CD14-positive monocyte (primary cell): ENCODE data around the gene ACR. TPM values are rescaled to one million over a fixed set of nuclear protein-coding genes. Genes with fewer than 3 reads are reported as not detected.

Experiments
- DNase-seq, 3 donors: peaks; one replicate each; pipeline ENCODE4 v3.0.0-alpha.2; 2011 to 2022
- H2AFZ ChIP-seq: 2 replicates; pipeline ENCODE4 v1.6.0; 2012; ENCODE audit warnings: mild to moderate bottlenecking, low read depth, low read length, inconsistent platforms; ENCODE audit not compliant: insufficient read depth, poor library complexity, severe bottlenecking
- H3K27ac ChIP-seq, 2 donors: 1 replicate in 1 of 2; 2 replicates in 1 of 2; pipeline ENCODE4 v1.5.1; 2012 to 2013; ENCODE audit warnings: low read length in 2 of 2, control low read depth in 1 of 2, inconsistent platforms in 1 of 2, low read depth in 1 of 2, mild to moderate bottlenecking in 1 of 2
- H3K27me3 ChIP-seq, 2 donors: one replicate each; pipeline versions ENCODE4 v1.6.0 to v1.6.1; 2011 to 2013; ENCODE audit warnings: low read length in 2 of 2; ENCODE audit not compliant: control insufficient read depth in 2 of 2, insufficient read depth in 2 of 2
- H3K36me3 ChIP-seq, 2 donors: replicated peaks in 1 of 2; 1 replicate in 1 of 2; 2 replicates in 1 of 2; pipeline versions ENCODE4 v1.5.1 to v1.6.1; 2012 to 2013; ENCODE audit warnings: low read length in 2 of 2, control low read depth in 1 of 2, inconsistent platforms in 1 of 2, mild to moderate bottlenecking in 1 of 2; ENCODE audit not compliant: insufficient read depth in 2 of 2, control insufficient read depth in 1 of 2
- H3K4me1 ChIP-seq, 2 donors: 1 replicate in 1 of 2; 2 replicates in 1 of 2; pipeline versions ENCODE4 v1.5.1 to v1.6.1; 2012 to 2013; ENCODE audit warnings: low read length in 2 of 2, control low read depth in 1 of 2, inconsistent platforms in 1 of 2, mild to moderate bottlenecking in 1 of 2, moderate library complexity in 1 of 2; ENCODE audit not compliant: insufficient read depth in 2 of 2, control insufficient read depth in 1 of 2
- H3K4me2 ChIP-seq: replicated peaks from 2 replicates; pipeline ENCODE3; 2012; ENCODE audit warnings: low read length, moderate library complexity, mild to moderate bottlenecking; ENCODE audit not compliant: poor library complexity, severe bottlenecking; ENCODE audit errors: extremely low read depth
- H3K4me3 ChIP-seq, 3 experiments: fragments of 200-600 bp in 1 of 3; sonication (generic) in 1 of 3; replicated peaks in 1 of 3; 1 replicate in 2 of 3; 2 replicates in 1 of 3; pipeline ENCODE4 v1.5.1; 2011 to 2013; ENCODE audit warnings: low read length in 3 of 3, mild to moderate bottlenecking in 3 of 3, control low read depth in 2 of 3, low read depth in 2 of 3, inconsistent platforms in 1 of 3, moderate library complexity in 1 of 3
- H3K79me2 ChIP-seq: 2 replicates; pipeline ENCODE4 v1.6.0; 2012; ENCODE audit warnings: mild to moderate bottlenecking, control low read depth, inconsistent platforms, low read length, moderate library complexity; ENCODE audit not compliant: insufficient read depth
- H3K9ac ChIP-seq: 2 replicates; pipeline ENCODE4 v1.6.0; 2017; ENCODE audit warnings: low read length, mild to moderate bottlenecking; ENCODE audit not compliant: insufficient read depth, poor library complexity, severe bottlenecking
- H3K9me3 ChIP-seq, 2 donors: replicated peaks in 1 of 2; 1 replicate in 1 of 2; 2 replicates in 1 of 2; pipeline versions ENCODE4 v1.5.1 to v1.6.1; 2012 to 2013; ENCODE audit warnings: low read length in 2 of 2, control low read depth in 1 of 2; ENCODE audit not compliant: control insufficient read depth in 1 of 2, insufficient read depth in 1 of 2
- H4K20me1 ChIP-seq: 2 replicates; pipeline ENCODE4 v1.6.0; 2012; ENCODE audit warnings: mild to moderate bottlenecking, low read length, control low read depth, moderate library complexity; ENCODE audit not compliant: insufficient read depth
- H3K27ac Mint-ChIP-seq, 7 donors: one replicate each; pipeline ENCODE4 v1.8.0; 2020; ENCODE audit warnings: mild to moderate bottlenecking in 7 of 7, mixed read lengths in 7 of 7, moderate library complexity in 6 of 7, inconsistent platforms in 2 of 7
- H3K27me3 Mint-ChIP-seq, 3 donors: one replicate each; pipeline ENCODE4 v1.8.0; 2021 to 2022; ENCODE audit warnings: low read depth in 3 of 3, mild to moderate bottlenecking in 3 of 3, mixed read lengths in 3 of 3, moderate library complexity in 3 of 3, inconsistent platforms in 1 of 3
- H3K36me3 Mint-ChIP-seq, 2 donors: one replicate each; pipeline ENCODE4 v1.8.0; 2020; ENCODE audit warnings: mixed read lengths in 2 of 2, inconsistent platforms in 1 of 2, mild to moderate bottlenecking in 1 of 2
- H3K4me1 Mint-ChIP-seq: one replicate; pipeline ENCODE4 v1.8.0; 2020; ENCODE audit warnings: mild to moderate bottlenecking, mixed read lengths
- H3K4me3 Mint-ChIP-seq, 2 donors: one replicate each; pipeline ENCODE4 v1.8.0; 2020; ENCODE audit warnings: mild to moderate bottlenecking in 2 of 2, mixed read lengths in 2 of 2, moderate library complexity in 1 of 2
- H3K9me3 Mint-ChIP-seq, 7 donors: one replicate each; pipeline ENCODE4 v1.8.0; 2020 to 2022; ENCODE audit warnings: mixed read lengths in 7 of 7, mild to moderate bottlenecking in 6 of 7, moderate library complexity in 6 of 7, inconsistent platforms in 2 of 7
- WGBS: methylation state at CpG from one replicate; pipeline ENCODE4 v1.1.5; 2013; ENCODE audit warnings: missing lambda C conversion rate; ENCODE audit not compliant: insufficient coverage; 5-methylcytosine and 5-hydroxymethylcytosine counted together
- intact Hi-C, 2 donors: fragments of 100-400 bp; cut with micrococcal nuclease; formaldehyde crosslinking; loops; one replicate each; pipeline versions ENCODE4 v1.15.0 to v1.15.1; 2023
- polyA plus RNA-seq, 3 donors: library from polyadenylated mRNA; depleted of rRNA in 1 of 3; unstranded in 2 of 3; stranded (reverse) in 1 of 3; fragments of 300-500 nt in 2 of 3; fragments of >200 nt in 1 of 3; fragmentation: Illumina TruSeq in 2 of 3; gene quantifications; 1 replicate in 2 of 3; 2 replicates in 1 of 3; pipeline ENCODE4 v1.2.3, GENCODE V29; 2012 to 2021
- TF ChIP-seq, protein P1 (sequence below): fragments of 200-600 bp; IDR thresholded peaks from one replicate; pipeline ENCODE4 v1.8.0; 2022; ENCODE audit warnings: antibody characterized with exemption, mild to moderate bottlenecking

Gene ACR
- polyA plus RNA-seq, 3 donors, result not detected

DNA sequence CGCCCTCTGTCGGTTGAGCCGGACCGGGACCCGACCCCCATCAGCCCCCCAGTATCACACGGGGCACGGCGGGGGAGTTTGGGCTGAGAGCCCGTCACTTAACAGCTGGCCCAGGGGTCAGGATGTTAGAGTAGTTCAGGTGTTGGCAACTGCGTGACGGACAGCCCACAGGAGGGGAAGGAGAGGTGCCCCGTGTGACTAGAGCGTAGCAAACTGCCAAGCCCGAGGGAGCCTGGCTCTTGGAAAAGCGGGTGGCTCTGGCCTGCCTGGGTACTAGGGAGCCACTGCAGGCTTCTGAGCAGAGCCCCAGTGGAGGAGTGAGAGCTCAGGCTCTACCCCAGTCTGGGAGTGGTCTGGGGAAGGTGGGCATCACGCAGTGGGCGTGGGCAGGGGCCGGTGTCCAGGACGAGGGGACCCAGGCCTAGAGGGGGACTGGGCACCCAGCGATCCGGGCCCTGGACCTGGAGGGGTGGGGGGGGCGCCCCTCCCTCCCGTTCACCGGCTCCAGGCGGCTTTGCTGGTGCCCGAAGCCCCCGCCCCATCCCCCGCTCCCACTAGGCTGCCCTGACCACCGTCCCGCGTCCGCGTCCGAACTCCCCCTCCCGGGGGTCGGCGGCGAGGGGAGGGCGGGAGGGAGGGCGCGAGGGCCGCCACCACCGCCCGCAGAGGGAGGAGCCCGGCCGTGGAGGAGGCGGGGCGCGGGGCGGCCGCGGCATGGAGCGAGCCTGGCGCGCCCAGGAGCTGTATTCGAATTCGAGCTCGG lies 41.0 kb upstream of the ACR start:
- Mint-ChIP-seq H3K9me3 (peaks cover 0 to 3% (median 0%) of the 10 kb centered on the region in 7 donors), H3K36me3 (no peaks in the 10 kb centered on the region), H3K27ac (no peak overlapping the region), H3K4me3 (no peak overlapping the region), H3K4me1 (peaks cover 12% of the 10 kb centered on the region), H3K27me3 (peaks cover 0 to 1% (median 0%) of the 10 kb centered on the region in 3 donors)
- Histone ChIP-seq H3K4me1 (peaks cover 9 to 10% of the 10 kb centered on the region in 2 donors), H3K79me2 (no peaks in the 10 kb centered on the region), H3K9ac (no peak overlapping the region), H3K9me3 (no peaks in the 10 kb centered on the region), H3K27me3 (no peaks in the 10 kb centered on the region), H3K4me3 (no peak overlapping the region), H2AFZ (no peak overlapping the region), H4K20me1 (no peaks in the 10 kb centered on the region), H3K4me2 (no peak overlapping the region), H3K36me3 (no peaks in the 10 kb centered on the region), H3K27ac (no peak overlapping the region)
- 97% methylated on average over 24 of the region's 58 CpGs for WGBS
- intact Hi-C loops, result no loop called here
- DNase-seq, result no peak
- TF ChIP-seq, protein P1, sequence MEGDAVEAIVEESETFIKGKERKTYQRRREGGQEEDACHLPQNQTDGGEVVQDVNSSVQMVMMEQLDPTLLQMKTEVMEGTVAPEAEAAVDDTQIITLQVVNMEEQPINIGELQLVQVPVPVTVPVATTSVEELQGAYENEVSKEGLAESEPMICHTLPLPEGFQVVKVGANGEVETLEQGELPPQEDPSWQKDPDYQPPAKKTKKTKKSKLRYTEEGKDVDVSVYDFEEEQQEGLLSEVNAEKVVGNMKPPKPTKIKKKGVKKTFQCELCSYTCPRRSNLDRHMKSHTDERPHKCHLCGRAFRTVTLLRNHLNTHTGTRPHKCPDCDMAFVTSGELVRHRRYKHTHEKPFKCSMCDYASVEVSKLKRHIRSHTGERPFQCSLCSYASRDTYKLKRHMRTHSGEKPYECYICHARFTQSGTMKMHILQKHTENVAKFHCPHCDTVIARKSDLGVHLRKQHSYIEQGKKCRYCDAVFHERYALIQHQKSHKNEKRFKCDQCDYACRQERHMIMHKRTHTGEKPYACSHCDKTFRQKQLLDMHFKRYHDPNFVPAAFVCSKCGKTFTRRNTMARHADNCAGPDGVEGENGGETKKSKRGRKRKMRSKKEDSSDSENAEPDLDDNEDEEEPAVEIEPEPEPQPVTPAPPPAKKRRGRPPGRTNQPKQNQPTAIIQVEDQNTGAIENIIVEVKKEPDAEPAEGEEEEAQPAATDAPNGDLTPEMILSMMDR, result no peak

DNA sequence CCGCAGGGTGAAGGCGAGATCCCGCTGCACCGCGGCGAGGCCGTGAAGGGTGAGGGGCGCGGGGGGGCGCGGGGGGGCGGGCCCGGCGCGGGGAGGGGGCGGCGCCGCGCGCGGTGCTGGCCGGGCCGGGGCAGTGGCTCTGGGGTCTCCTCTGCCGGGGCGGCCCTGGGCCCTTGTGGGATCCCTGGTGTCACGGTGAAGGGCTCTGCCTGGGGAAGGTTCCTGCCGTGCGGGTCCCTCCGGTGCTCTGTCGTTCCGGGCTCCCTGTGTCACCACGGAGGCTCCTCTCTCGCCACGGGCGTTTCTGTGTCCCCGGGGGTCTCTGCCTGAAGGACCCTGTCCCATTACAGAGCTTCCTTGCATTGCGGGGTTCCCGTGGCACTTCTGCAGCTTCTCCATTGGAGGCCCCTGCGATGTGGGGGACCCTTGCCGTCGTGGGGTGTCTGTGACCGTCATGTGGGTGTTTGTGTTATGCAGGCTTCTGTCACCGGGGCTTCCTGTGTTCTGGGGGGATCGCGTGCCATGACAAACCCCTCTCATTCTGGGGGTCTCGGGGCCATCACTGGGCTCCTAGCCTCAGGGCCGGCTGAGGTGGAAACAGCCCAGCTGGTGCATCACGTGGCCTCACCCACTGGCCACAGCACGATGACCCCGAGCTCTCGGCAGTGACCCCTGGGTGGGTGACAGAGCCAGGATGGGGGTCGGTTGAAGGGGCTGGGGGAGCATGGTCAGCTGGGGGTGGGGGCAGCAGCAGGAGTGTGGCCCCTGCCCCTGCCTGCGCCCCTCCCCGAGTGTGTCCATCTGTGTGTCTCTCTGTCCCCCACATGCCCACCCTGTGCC lies 40.1 kb upstream of the ACR start:
- no peaks in the 10 kb centered on the region for H3K79me2 ChIP-seq
- H3K27me3 ChIP-seq, result no peaks in the 10 kb centered on the region
- peaks cover under 1 to 3% of the 10 kb centered on the region in 2 donors for H3K4me1 ChIP-seq
- no peak for DNase-seq
- peaks cover 3% of the 10 kb centered on the region for H3K4me1 Mint-ChIP-seq
- intact Hi-C loops, result no loop called here
- 95% methylated on average over 42 of the region's 54 CpGs for WGBS
- H3K36me3 ChIP-seq, result no peaks in the 10 kb centered on the region
- H2AFZ ChIP-seq, result no peak overlapping the region
- H3K27ac ChIP-seq, result no peak overlapping the region
- no peaks in the 10 kb centered on the region for H3K9me3 ChIP-seq
- no peak overlapping the region for H3K4me2 ChIP-seq
- H3K4me3 ChIP-seq, result no peak overlapping the region
- no peak overlapping the region for H3K4me3 Mint-ChIP-seq
- no peaks in the 10 kb centered on the region for H4K20me1 ChIP-seq
- no peaks in the 10 kb centered on the region for H3K9me3 Mint-ChIP-seq
- H3K27ac Mint-ChIP-seq, result no peak overlapping the region
- H3K27me3 Mint-ChIP-seq, result no peaks in the 10 kb centered on the region
- TF ChIP-seq, protein P1, result no peak
- H3K9ac ChIP-seq, result no peak overlapping the region
- no peaks in the 10 kb centered on the region for H3K36me3 Mint-ChIP-seq
